Measurements from ENCODE around the gene NUTM2D.
"Not testable (repeated sequence)": the region's sequence is repeated elsewhere in the genome, so short reads cannot be mapped to it uniquely, and the experiment has no call there.

DNA sequence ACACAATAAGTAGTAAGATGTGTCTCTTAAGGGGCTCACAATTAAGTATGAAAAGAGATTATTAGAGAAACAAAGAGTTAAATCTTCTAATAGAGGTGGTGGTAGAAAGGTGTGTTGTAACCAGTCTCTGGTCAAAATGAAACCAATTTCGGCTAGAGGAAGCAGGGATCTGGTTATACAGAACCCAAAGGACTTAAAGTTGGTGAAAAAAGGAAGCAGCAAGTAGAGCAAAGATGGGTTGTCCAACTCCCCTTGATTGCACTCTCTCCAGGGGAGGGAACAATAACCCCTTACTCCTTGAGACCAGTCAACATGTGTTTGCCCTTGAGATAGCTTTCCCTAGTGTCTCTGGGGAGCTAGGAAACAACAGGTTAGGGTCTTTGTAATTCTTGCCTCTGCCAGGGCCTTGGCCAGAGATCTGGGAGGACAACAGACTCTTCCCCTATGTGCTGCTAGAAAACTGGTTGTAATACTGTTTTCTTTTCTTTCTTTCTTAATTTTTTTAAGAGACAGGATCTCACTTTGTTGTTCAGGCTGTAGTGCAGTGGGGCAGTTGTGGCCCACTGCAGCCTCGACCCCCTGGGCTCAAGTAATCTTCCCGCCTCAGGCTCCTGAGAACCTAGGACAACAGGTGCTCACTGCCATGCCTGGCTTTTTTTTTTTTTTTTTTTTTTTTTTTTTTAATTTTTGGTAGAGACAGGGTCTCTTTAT lies 43.7 kb upstream of the NUTM2D start:
- not testable (repeated sequence) for TF ChIP-seq SMC3 (IDR thresholded peaks at IDR 0.05; ENCODE audit: low read depth, low read length); CTCF (IDR thresholded peaks at IDR 0.05); GABPA (IDR thresholded peaks at IDR 0.05; ENCODE audit: low read depth); RAD21 (IDR thresholded peaks at IDR 0.05; ENCODE audit: low read length); SIN3A (IDR thresholded peaks at IDR 0.05; ENCODE audit: borderline replicate concordance, low read depth, low read length); POLR2AphosphoS5 (IDR thresholded peaks at IDR 0.05; ENCODE audit: low read depth, low read length); MAX (IDR thresholded peaks at IDR 0.05; ENCODE audit: low read depth); MEF2A (IDR thresholded peaks at IDR 0.05; ENCODE audit: borderline replicate concordance, low read depth); ELF1 (IDR thresholded peaks at IDR 0.05); USF1 (IDR thresholded peaks at IDR 0.05; ENCODE audit: borderline replicate concordance, low read depth); TAF1 (IDR thresholded peaks at IDR 0.05; ENCODE audit: borderline replicate concordance, low read depth, low read length); EZH2phosphoT487 (IDR thresholded peaks at IDR 0.05; ENCODE audit: borderline replicate concordance, low read depth); TCF12 (IDR thresholded peaks at IDR 0.05); TEAD4 (IDR thresholded peaks at IDR 0.05; ENCODE audit: borderline replicate concordance, insufficient read depth)

Measured in SK-N-SH (cell line).